Measurements from ENCODE around the gene TMEM154.

The TMEM154 gene

DNA sequence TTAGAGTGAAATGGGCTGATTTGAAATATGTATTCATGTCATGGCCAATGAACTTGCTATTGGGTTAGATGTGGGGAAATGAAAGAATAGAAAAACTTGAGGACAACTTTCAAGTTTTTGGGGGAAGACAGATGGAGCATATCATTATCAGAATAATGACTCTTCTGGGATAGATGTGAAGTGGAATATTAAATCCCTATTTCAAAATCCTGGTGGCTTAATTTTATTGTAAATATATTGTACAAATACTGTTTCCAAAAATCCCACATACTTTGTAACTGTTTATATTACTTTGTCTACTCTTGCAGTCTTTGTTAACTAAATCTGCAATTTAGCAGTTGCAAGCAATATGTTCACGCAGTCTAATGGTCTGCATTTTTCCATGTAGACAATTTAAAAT lies 108.0 kb downstream of the TMEM154 start:
- Histone ChIP-seq H3K14ac (ENCODE audit: low read length in 2 of 2) (no peak overlapping the region), H4K91ac (ENCODE audit: low read length) (no peak overlapping the region), H2BK15ac (ENCODE audit: low read depth, poor library complexity, severe bottlenecking) (no peak overlapping the region), H3K9me3 (ENCODE audit: control insufficient read depth, low read length) (no peaks in the 10 kb centered on the region), H3K18ac (ENCODE audit: low read depth in 1 of 2, low read length in 2 of 2) (no peak overlapping the region), H3K4me2 (ENCODE audit: low read length, poor library complexity, severe bottlenecking) (no peak overlapping the region), H3K23ac (ENCODE audit: low read length in 2 of 2) (no peak overlapping the region), H3K36me3 (ENCODE audit: control insufficient read depth in 1 of 2, insufficient read depth in 2 of 2, low read depth in 1 of 2, low read length in 2 of 2) (no peaks in the 10 kb centered on the region), H2BK120ac (ENCODE audit: low read depth, low read length) (no peak overlapping the region), H3K27me3 (ENCODE audit: control insufficient read depth in 1 of 2, insufficient read depth in 1 of 2, low read length in 2 of 2) (no peaks in the 10 kb centered on the region), H4K8ac (ENCODE audit: low read length) (no peak overlapping the region), H2BK5ac (ENCODE audit: low read depth, low read length, poor library complexity, severe bottlenecking) (no peak overlapping the region), H3K9ac (ENCODE audit: low read length) (no peak overlapping the region), H3K4ac (ENCODE audit: low read depth in 1 of 2, low read length in 2 of 2) (no peak overlapping the region), H2BK12ac (ENCODE audit: low read length in 2 of 2) (no peak overlapping the region), H2AFZ (ENCODE audit: low read depth, low read length) (no peak overlapping the region), H3K4me3 (ENCODE audit: insufficient read depth in 1 of 2, low read depth in 1 of 2, low read length in 2 of 2) (no peak overlapping the region), H3K4me1 (ENCODE audit: control insufficient read depth, insufficient read depth, low read depth, low read length) (no peaks in the 10 kb centered on the region), H2AK5ac (ENCODE audit: low read length, severe bottlenecking) (no peak overlapping the region), H3K79me1 (replicated peaks; ENCODE audit: low read length, poor library complexity, severe bottlenecking) (no peaks in the 10 kb centered on the region), H3K27ac (ENCODE audit: low read length, poor library complexity, severe bottlenecking) (no peak overlapping the region)
- DNase-seq: no peak
- WGBS: no CpG with 5 or more reads among the region's 1 CpG

GRCh38 chr4:152571296-152571695 lies 108.5 kb downstream of the TMEM154 start:
- 88% methylated on average over 1 of the region's 1 CpG for WGBS
- Histone ChIP-seq H3K27me3 (ENCODE audit: control insufficient read depth in 1 of 2, insufficient read depth in 1 of 2, low read length in 2 of 2) (no peaks in the 10 kb centered on the region), H2BK5ac (ENCODE audit: low read depth, low read length, poor library complexity, severe bottlenecking) (no peak overlapping the region), H3K14ac (ENCODE audit: low read length in 2 of 2) (no peak overlapping the region), H2AFZ (ENCODE audit: low read depth, low read length) (no peak overlapping the region), H3K18ac (ENCODE audit: low read depth in 1 of 2, low read length in 2 of 2) (no peak overlapping the region), H2AK5ac (ENCODE audit: low read length, severe bottlenecking) (no peak overlapping the region), H3K79me1 (replicated peaks; ENCODE audit: low read length, poor library complexity, severe bottlenecking) (no peaks in the 10 kb centered on the region), H3K9ac (ENCODE audit: low read length) (no peak overlapping the region), H3K4ac (ENCODE audit: low read depth in 1 of 2, low read length in 2 of 2) (no peak overlapping the region), H3K9me3 (ENCODE audit: control insufficient read depth, low read length) (no peaks in the 10 kb centered on the region), H3K27ac (ENCODE audit: low read length, poor library complexity, severe bottlenecking) (no peak overlapping the region), H2BK12ac (ENCODE audit: low read length in 2 of 2) (no peak overlapping the region), H3K23ac (ENCODE audit: low read length in 2 of 2) (no peak overlapping the region), H4K91ac (ENCODE audit: low read length) (no peak overlapping the region), H2BK120ac (ENCODE audit: low read depth, low read length) (no peak overlapping the region), H4K8ac (ENCODE audit: low read length) (no peak overlapping the region), H3K4me1 (ENCODE audit: control insufficient read depth, insufficient read depth, low read depth, low read length) (no peaks in the 10 kb centered on the region), H3K36me3 (ENCODE audit: control insufficient read depth in 1 of 2, insufficient read depth in 2 of 2, low read depth in 1 of 2, low read length in 2 of 2) (no peaks in the 10 kb centered on the region), H3K4me3 (ENCODE audit: insufficient read depth in 1 of 2, low read depth in 1 of 2, low read length in 2 of 2) (no peak overlapping the region), H2BK15ac (ENCODE audit: low read depth, poor library complexity, severe bottlenecking) (no peak overlapping the region), H3K4me2 (ENCODE audit: low read length, poor library complexity, severe bottlenecking) (no peak overlapping the region)
- no peak for DNase-seq
